AG09319 (cell line): ENCODE measurements around the gene ARL15.

Source experiments
- DNase-seq: peaks from one replicate; pipeline ENCODE4 v3.0.0-alpha.2; 2010; ENCODE audit warnings: low read depth; ENCODE audit errors: extremely low read depth
- CTCF ChIP-seq: IDR thresholded peaks from 2 replicates; pipeline ENCODE4 v1.5.1; 2011; ENCODE audit warnings: low read depth, mild to moderate bottlenecking, inconsistent platforms, low read length, moderate library complexity

ARL15 gene

GRCh38 chr5:54274944-54275343 lies 35.4 kb downstream of the ARL15 start:
- TF ChIP-seq CTCF: no peak
- DNase-seq: no peak

- TF ChIP-seq CTCF: no peak
- DNase-seq: no peak
Observed at GRCh38 chr5:54273715-54274114, 36.7 kb downstream of the ARL15 start.

DNA sequence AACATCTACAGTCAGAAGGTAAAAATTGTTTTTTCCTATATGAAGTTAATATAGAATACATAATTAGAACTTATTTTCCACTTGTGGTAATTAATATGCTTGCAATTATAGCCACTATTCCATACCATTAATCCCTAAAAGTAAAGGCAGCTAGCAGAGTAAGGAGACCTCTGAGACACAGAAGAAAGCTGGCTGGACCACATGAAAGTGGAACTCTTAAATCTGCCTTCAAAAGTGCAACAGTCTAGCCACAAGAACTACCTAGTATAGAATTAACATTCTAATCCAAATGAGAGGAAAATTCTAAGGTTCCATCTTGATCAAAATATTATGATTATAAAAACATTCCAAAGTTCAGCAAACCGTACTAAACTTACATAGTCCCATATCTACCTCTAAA lies 37.6 kb downstream of the ARL15 start:
- DNase-seq: no peak
- TF ChIP-seq CTCF: no peak

GRCh38 chr5:54270326-54270725 lies 40.0 kb downstream of the ARL15 start:
- no peak for TF ChIP-seq CTCF

GRCh38 chr5:54264574-54264973 lies 45.8 kb downstream of the ARL15 start:
- no peak for DNase-seq
- no peak for TF ChIP-seq CTCF

More at GRCh38 chr5:54270326-54270725, 40.0 kb downstream of the ARL15 start:
- no peak for DNase-seq

DNA sequence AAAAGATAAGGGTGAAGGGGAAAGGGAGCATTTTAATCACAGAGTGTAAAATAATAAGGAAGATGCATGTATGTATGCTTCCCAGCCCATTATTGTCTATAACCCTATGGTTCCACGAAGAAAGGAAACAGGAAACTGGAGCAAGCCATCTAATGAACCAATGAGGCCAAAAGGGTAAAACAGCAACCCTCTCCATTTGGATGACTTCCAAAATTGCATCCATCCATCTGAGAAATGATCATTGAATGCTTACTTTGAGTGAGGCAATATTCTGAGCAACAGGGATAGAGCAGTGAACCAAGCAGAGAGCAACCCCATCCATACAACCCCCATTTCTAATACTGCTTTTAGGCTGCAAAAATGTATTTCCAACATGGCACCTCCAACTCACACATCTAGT lies 46.9 kb downstream of the ARL15 start:
- no peak for DNase-seq
- no peak for TF ChIP-seq CTCF

DNA sequence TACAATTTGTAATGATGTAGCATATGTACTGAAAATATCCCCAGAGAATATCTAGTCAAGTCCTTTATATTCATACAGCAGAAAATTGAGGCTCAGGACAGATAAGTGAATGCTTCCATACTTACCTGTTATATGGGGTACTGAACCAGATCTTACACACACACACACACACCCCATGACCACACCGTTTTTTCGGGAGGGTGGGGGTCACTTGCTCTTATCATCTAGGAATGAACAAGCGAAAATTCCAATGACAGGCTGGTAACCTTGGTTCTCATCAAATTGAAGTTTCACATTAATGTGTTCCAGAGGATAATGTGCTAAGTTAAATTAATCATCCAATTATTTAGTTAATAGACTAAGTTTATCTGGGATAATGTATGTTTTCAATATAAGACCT lies 48.8 kb downstream of the ARL15 start:
- no peak for TF ChIP-seq CTCF
- no peak for DNase-seq
